GM12878 (cell line): ENCODE data around the gene CAMTA1. TPM values are rescaled to one million over a fixed set of nuclear protein-coding genes. Genes with fewer than 3 reads are reported as not detected.

ENCODE experiments used
- ATAC-seq: fragments of 200-7000 bp; cut with Tn5 transposase; 3 replicates; pipeline ENCODE4 v1.9.1; 2020; ENCODE audit warnings: mild to moderate bottlenecking, moderate library complexity
- BruUV-seq: library from RNA; stranded (reverse); fragments of 400-500 nt; replicated peaks from 2 replicates; lab custom pipeline; 2021; lab: Mats Ljungman, UMichigan
- CTCF ChIA-PET: fragments of 300-600 bp; sonication (Branson Sonifier 250); formaldehyde crosslinking; extraction: SDS; loops from one replicate; lab custom pipeline; 2021; ENCODE audit warnings: inconsistent platforms; lab: Yijun Ruan, JAX
- POLR2A ChIA-PET: fragments of 350-600 bp; formaldehyde crosslinking; extraction: SDS; loops from one replicate; lab custom pipeline; 2021; ENCODE audit warnings: inconsistent platforms; lab: Charles Lee
- RAD21 ChIA-PET: fragments of 300-600 bp; sonication (Branson Sonifier 250); formaldehyde crosslinking; loops from one replicate; lab custom pipeline; 2023; ENCODE audit warnings: antibody characterized with exemption; ENCODE audit not compliant: unreplicated experiment; lab: Charles Lee
- SMC1A ChIA-PET: fragments of 300-600 bp; sonication (Branson Sonifier 250); formaldehyde crosslinking; loops from one replicate; lab custom pipeline; 2023; ENCODE audit not compliant: unreplicated experiment, uncharacterized antibody; lab: Charles Lee
- DNase-seq: peaks from one replicate; pipeline ENCODE4 v3.0.0-alpha.2; 2011; ENCODE audit warnings: low read depth, low spot score
- FAIRE-seq: peaks from 3 replicates; lab custom pipeline; 2011; peaks lifted over from hg19 to GRCh38; lab: Jason Lieb, UNC
- H2AFZ ChIP-seq: 2 replicates; pipeline ENCODE4 v1.6.0; 2011; ENCODE audit warnings: low read depth, low read length, control low read depth; ENCODE audit not compliant: control insufficient read depth
- H3K27ac ChIP-seq: 2 replicates; pipeline ENCODE4 v1.5.1; 2011; ENCODE audit warnings: control low read depth; ENCODE audit not compliant: control insufficient read depth, insufficient read depth
- H3K27me3 ChIP-seq, 2 experiments: replicated peaks in 1 of 2; 2 replicates each; pipeline versions ENCODE4 v1.6.0 to v1.6.1; 2011; ENCODE audit warnings: low read length in 1 of 2; ENCODE audit not compliant: control insufficient read depth in 2 of 2, insufficient read depth in 2 of 2
- H3K36me3 ChIP-seq, 2 experiments: 2 replicates each; pipeline ENCODE4 v1.5.1; 2011; ENCODE audit warnings: low read length in 1 of 2; ENCODE audit not compliant: control insufficient read depth in 2 of 2, insufficient read depth in 2 of 2
- H3K4me1 ChIP-seq: 2 replicates; pipeline ENCODE4 v1.6.1; 2011; ENCODE audit warnings: mild to moderate bottlenecking, low read length, moderate library complexity, mixed read lengths; ENCODE audit not compliant: control insufficient read depth, insufficient read depth
- H3K4me2 ChIP-seq: 2 replicates; pipeline ENCODE4 v1.6.0; 2011; ENCODE audit warnings: control low read depth; ENCODE audit not compliant: control insufficient read depth, insufficient read depth
- H3K4me3 ChIP-seq: fragments of 200-600 bp; sonication (generic); 2 replicates; pipeline ENCODE4 v1.5.1; 2016
- H3K79me2 ChIP-seq: 2 replicates; pipeline ENCODE4 v1.6.0; 2011; ENCODE audit warnings: low read length; ENCODE audit not compliant: control insufficient read depth, insufficient read depth
- H3K9ac ChIP-seq: 2 replicates; pipeline ENCODE4 v1.8.0; 2011; ENCODE audit warnings: low read length, control low read depth, mixed read lengths; ENCODE audit not compliant: control insufficient read depth, insufficient read depth
- H3K9me3 ChIP-seq: replicated peaks from 3 replicates; pipeline ENCODE4 v1.5.1; 2011; ENCODE audit warnings: mild to moderate bottlenecking, low read length; ENCODE audit not compliant: control insufficient read depth, insufficient read depth
- H4K20me1 ChIP-seq: 2 replicates; pipeline ENCODE4 v1.6.0; 2011; ENCODE audit not compliant: control insufficient read depth, insufficient read depth
- BHLHE40 ChIP-seq, 2 experiments: fragments of 450-650 bp in 1 of 2; IDR thresholded peaks; 2 replicates each; pipeline ENCODE4 v1.6.1; 2011 to 2017; ENCODE audit warnings: low read depth in 2 of 2, borderline replicate concordance in 1 of 2, improper control_type of control experiment in 1 of 2, low read length in 1 of 2, mild to moderate bottlenecking in 1 of 2
- E2F8 ChIP-seq: fragments of 450-650 bp; IDR thresholded peaks from 2 replicates; pipeline ENCODE4 v1.6.1; 2018; ENCODE audit warnings: mild to moderate bottlenecking, low read depth, moderate library complexity; ENCODE audit not compliant: partially characterized antibody
- EGR1 ChIP-seq, 2 experiments: IDR thresholded peaks; 1 replicate in 1 of 2; 2 replicates in 1 of 2; pipeline ENCODE4 v1.6.1; 2011 to 2012; ENCODE audit warnings: low read depth in 2 of 2, low read length in 2 of 2, borderline replicate concordance in 1 of 2, mild to moderate bottlenecking in 1 of 2, moderate library complexity in 1 of 2
- FOS ChIP-seq: IDR thresholded peaks from 3 replicates; pipeline ENCODE4 v1.6.1; 2011; ENCODE audit warnings: borderline replicate concordance; ENCODE audit not compliant: insufficient read length; ENCODE audit errors: extremely low read depth
- HDAC2 ChIP-seq: fragments of 200-600 bp; sonication (generic); IDR thresholded peaks from 2 replicates; pipeline ENCODE4 v1.6.1; 2017
- HDAC6 ChIP-seq: fragments of 200-600 bp; sonication (generic); IDR thresholded peaks from one replicate; pipeline ENCODE4 v1.8.0; 2017; ENCODE audit warnings: antibody characterized with exemption; ENCODE audit not compliant: unreplicated experiment
- IKZF1 ChIP-seq: fragments of 450-650 bp; conservative IDR thresholded peaks from 2 replicates; pipeline ENCODE4 v1.6.1; 2017; ENCODE audit warnings: antibody characterized with exemption, mild to moderate bottlenecking
- MXI1 ChIP-seq: fragments of 150-350 bp; IDR thresholded peaks from 2 replicates; pipeline ENCODE4 v1.6.1; 2011; ENCODE audit warnings: low read depth, mild to moderate bottlenecking, inconsistent platforms, low read length, improper control_type of control experiment
- NFXL1 ChIP-seq: fragments of 450-650 bp; IDR thresholded peaks from 2 replicates; pipeline ENCODE4 v1.6.1; 2017; ENCODE audit warnings: antibody characterized with exemption, mild to moderate bottlenecking, borderline replicate concordance
- NRF1 ChIP-seq: conservative IDR thresholded peaks from 2 replicates; pipeline ENCODE4 v1.6.1; 2011; ENCODE audit warnings: mild to moderate bottlenecking, low read depth, low read length, improper control_type of control experiment
- SPI1 ChIP-seq: IDR thresholded peaks from 2 replicates; pipeline ENCODE4 v1.6.1; 2011; ENCODE audit warnings: low read depth, mild to moderate bottlenecking, low read length, moderate library complexity, borderline replicate concordance; ENCODE audit not compliant: insufficient read depth
- SREBF2 ChIP-seq: IDR thresholded peaks from 2 replicates; pipeline ENCODE4 v1.6.1; 2012; ENCODE audit warnings: mild to moderate bottlenecking, low read length
- SUZ12 ChIP-seq: fragments of 200-600 bp; sonication (generic); IDR thresholded peaks from one replicate; pipeline ENCODE4 v1.6.1; 2018; ENCODE audit warnings: antibody characterized with exemption, mild to moderate bottlenecking; ENCODE audit not compliant: unreplicated experiment
- ZNF687 ChIP-seq: fragments of 450-650 bp; IDR thresholded peaks from 2 replicates; pipeline ENCODE4 v1.6.1; 2017; ENCODE audit warnings: mild to moderate bottlenecking, moderate library complexity
- WGBS: methylation state at CpG from one replicate; pipeline ENCODE4 v1.1.6; 2016; ENCODE audit warnings: low lambda C conversion rate; ENCODE audit not compliant: insufficient replicate concordance, insufficient coverage; ENCODE audit errors: missing lambda C conversion rate; 5-methylcytosine and 5-hydroxymethylcytosine counted together
- in situ Hi-C: fragments of 300-500 bp; cut with MboI; formaldehyde crosslinking; loops from 9 replicates; pipeline ENCODE4 v1.14.3; 2018; ENCODE audit warnings: mixed read lengths
- intact Hi-C: fragments of 100-400 bp; cut with micrococcal nuclease; formaldehyde crosslinking; loops from one replicate; pipeline ENCODE4 v1.14.2; 2022; ENCODE audit not compliant: unreplicated experiment
- polyA plus RNA-seq, 11 experiments: library from polyadenylated mRNA; depleted of rRNA in 4 of 11; unstranded in 6 of 11; stranded (reverse) in 5 of 11; fragments of >200 nt; fragmentation: Nextera tagmentation in 4 of 11; fragmentation: Illumina TruSeq in 1 of 11; extraction: Ambion mirVana in 4 of 11; extraction: Trizol in 1 of 11; gene quantifications; 1 replicate in 1 of 11; 2 replicates in 10 of 11; pipeline versions ENCODE4 v1.2.1 to v1.2.3, GENCODE V29; 2011 to 2016; ENCODE audit warnings: inconsistent platforms in 2 of 11, missing spikeins in 2 of 11, low read depth in 1 of 11
- total RNA-seq, 4 experiments: library from RNA; depleted of rRNA in 3 of 4; stranded (reverse); fragments of >200 nt in 3 of 4; fragmentation: Illumina TruSeq in 1 of 4; extraction: Trizol in 1 of 4; gene quantifications; 2 replicates each; pipeline versions ENCODE4 v1.2.1 to v1.2.3, GENCODE V29; 2013 to 2021

CAMTA1 gene
- total and polyA plus RNA-seq, 10 of the 15 experiments (the other 5 are each of a cell fraction or from before 2014, with no cell fraction given): 37.7 to 148 (median 76.4) TPM

- H3K4me3 ChIP-seq: no peak overlapping the region
- H3K9me3 ChIP-seq: no peaks in the 10 kb centered on the region
- no TSS peak for BruUV-seq
- in situ Hi-C loops: no loop called here
- 18% methylated on average over 5 of the region's 5 CpGs for WGBS
- POLR2A ChIA-PET: no interaction called here
- no peak overlapping the region for H3K9ac ChIP-seq
- H3K27ac ChIP-seq: no peak overlapping the region
- no peaks in the 10 kb centered on the region for H3K36me3 ChIP-seq
- DNase-seq: no peak
- RAD21 ChIA-PET: no interaction called here
- no peaks in the 10 kb centered on the region for H3K79me2 ChIP-seq
- H4K20me1 ChIP-seq: no peaks in the 10 kb centered on the region
- no peaks in the 10 kb centered on the region for H3K4me1 ChIP-seq
- CTCF ChIA-PET: no interaction called here
- H2AFZ ChIP-seq: no peak overlapping the region
- no peak for ATAC-seq
- TF ChIP-seq HDAC6 (no peak), ZNF687 (no peak), EGR1 (IDR thresholded peaks at IDR 0.05; ENCODE audit: borderline replicate concordance in 1 of 2, low read depth in 2 of 2, low read length in 2 of 2) (no peak), IKZF1 (no peak), NFXL1 (no peak), FOS (no peak), HDAC2 (no peak), BHLHE40 (IDR thresholded peaks at IDR 0.05; ENCODE audit: borderline replicate concordance in 1 of 2, low read depth in 2 of 2, low read length in 1 of 2) (no peak), E2F8 (no peak), SPI1 (no peak), SUZ12 (no peak), MXI1 (no peak), NRF1 (no peak), SREBF2 (no peak)
- TF ChIP-seq, all 136 proteins: peak for 0
- Histone ChIP-seq H3K27me3 (peaks cover 0 to 3% of the 10 kb centered on the region in 2 experiments; a peak in 2 of 4 replicates), H3K4me2 (no peak overlapping the region)
- intact Hi-C loops: no loop called here
- no peak for FAIRE-seq
- SMC1A ChIA-PET: no interaction called here
Observed at GRCh38 chr1:7515175-7515574, 729.9 kb downstream of the CAMTA1 start.
